Ishikawa (cell line): ENCODE results near the gene FAM149B1.

ENCODE experiments used
- EP300 ChIP-seq: IDR thresholded peaks from 2 replicates; pipeline ENCODE4 v1.6.1; 2012; ENCODE audit warnings: borderline replicate concordance
- FOXM1 ChIP-seq: IDR thresholded peaks from 2 replicates; pipeline ENCODE4 v1.6.1; 2012; ENCODE audit warnings: low read depth, borderline replicate concordance
- MAX ChIP-seq: IDR thresholded peaks from 2 replicates; pipeline ENCODE4 v1.6.1; 2012
- NFIC ChIP-seq: IDR thresholded peaks from 2 replicates; pipeline ENCODE4 v1.6.1; 2012
- TCF12 ChIP-seq: IDR thresholded peaks from 2 replicates; pipeline ENCODE4 v1.6.1; 2012; ENCODE audit warnings: low read depth
- TEAD4 ChIP-seq: IDR thresholded peaks from 2 replicates; pipeline ENCODE4 v1.6.1; 2012
- USF1 ChIP-seq: IDR thresholded peaks from 2 replicates; pipeline ENCODE4 v1.6.1; 2012

- TF ChIP-seq FOXM1 (no peak), USF1 (no peak), TCF12 (no peak), EP300 (no peak), NFIC (no peak), TEAD4 (no peak), MAX (no peak)
Measured at GRCh38 chr10:73262105-73262730, 94.3 kb downstream of the FAM149B1 start.
